ENCODE data around the gene TMEM273.

The TMEM273 gene

GRCh38 chr10:49141541-49142332 lies 46.5 kb downstream of the TMEM273 start:
- TF ChIP-seq CTCF (IDR thresholded peaks at IDR 0.05; ENCODE audit: borderline replicate concordance, insufficient read depth, low read depth, low read length): no peak
- H3K4me3 ChIP-seq (ENCODE audit: low read depth, low read length): no peak overlapping the region

GRCh38 chr10:49140304-49141177 lies 47.6 kb downstream of the TMEM273 start:
- TF ChIP-seq CTCF (IDR thresholded peaks at IDR 0.05; ENCODE audit: borderline replicate concordance, insufficient read depth, low read depth, low read length): no peak
- H3K4me3 ChIP-seq (ENCODE audit: low read depth, low read length): no peak overlapping the region

- no peak for TF ChIP-seq CTCF (IDR thresholded peaks at IDR 0.05; ENCODE audit: borderline replicate concordance, insufficient read depth, low read depth, low read length)
- no peak overlapping the region for H3K4me3 ChIP-seq (ENCODE audit: low read depth, low read length)
Observed at GRCh38 chr10:49139846-49140195, 48.4 kb downstream of the TMEM273 start.

GRCh38 chr10:49139028-49139845 lies 49.0 kb downstream of the TMEM273 start:
- TF ChIP-seq CTCF (IDR thresholded peaks at IDR 0.05; ENCODE audit: borderline replicate concordance, insufficient read depth, low read depth, low read length): no peak
- H3K4me3 ChIP-seq (ENCODE audit: low read depth, low read length): no peak overlapping the region

- TF ChIP-seq CTCF (IDR thresholded peaks at IDR 0.05; ENCODE audit: borderline replicate concordance, insufficient read depth, low read depth, low read length): no peak
- no peak overlapping the region for H3K4me3 ChIP-seq (ENCODE audit: low read depth, low read length)
Observed at GRCh38 chr10:49138361-49138891, 49.8 kb downstream of the TMEM273 start.

- no peak overlapping the region for H3K4me3 ChIP-seq (ENCODE audit: low read depth, low read length)
Observed at GRCh38 chr10:49136525-49136924, 51.7 kb downstream of the TMEM273 start.

More at GRCh38 chr10:49136525-49136924, 51.7 kb downstream of the TMEM273 start:
- no peak for TF ChIP-seq CTCF (IDR thresholded peaks at IDR 0.05; ENCODE audit: borderline replicate concordance, insufficient read depth, low read depth, low read length)

All from GM12875 (cell line).